ENCODE measurements around the gene SKOR2.

GRCh38 chr18:47203626-47204464 lies 47.6 kb downstream of the SKOR2 start:
- TF ChIP-seq CTCF (conservative IDR thresholded peaks at IDR 0.05; ENCODE audit: low read depth, low read length) = no peak
- no peak for TF ChIP-seq EZH2 (IDR thresholded peaks at IDR 0.05; ENCODE audit: borderline replicate concordance, low read depth, low read length, poor library complexity, severe bottlenecking)
